Astrocyte (in vitro differentiated cells and primary cell): ENCODE results near the gene FAM236A. TPM values are rescaled to one million over a fixed set of nuclear protein-coding genes. Genes with fewer than 3 reads are reported as not detected.
"Not testable (repeated sequence)": the region's sequence is repeated elsewhere in the genome, so short reads cannot be mapped to it uniquely, and the experiment has no call there.

Source experiments
- DNase-seq: peaks from one replicate; pipeline ENCODE4 v3.0.0-alpha.2; 2010; ENCODE audit warnings: low read depth
- FAIRE-seq: peaks from 2 replicates; lab custom pipeline; 2011; peaks lifted over from hg19 to GRCh38; lab: Jason Lieb, UNC
- H2AFZ ChIP-seq: 2 replicates; pipeline ENCODE4 v1.6.0; 2012; ENCODE audit warnings: low read depth, low read length, inconsistent platforms
- H3K27ac ChIP-seq: 2 replicates; pipeline ENCODE4 v1.5.1; 2011; ENCODE audit warnings: low read depth, low read length, inconsistent platforms
- H3K27me3 ChIP-seq: 2 replicates; pipeline ENCODE4 v1.6.0; 2011; ENCODE audit warnings: low read length, inconsistent platforms; ENCODE audit not compliant: insufficient read depth
- H3K36me3 ChIP-seq: 2 replicates; pipeline ENCODE4 v1.5.1; 2011; ENCODE audit warnings: low read length, inconsistent platforms; ENCODE audit not compliant: insufficient read depth
- H3K4me1 ChIP-seq: 2 replicates; pipeline ENCODE4 v1.5.1; 2011; ENCODE audit warnings: low read length, inconsistent platforms; ENCODE audit not compliant: insufficient read depth
- H3K4me2 ChIP-seq: 2 replicates; pipeline ENCODE4 v1.6.0; 2012; ENCODE audit warnings: low read length, inconsistent platforms
- H3K4me3 ChIP-seq: 2 replicates; pipeline ENCODE4 v1.5.1; 2011; ENCODE audit warnings: low read depth, mild to moderate bottlenecking, low read length, inconsistent platforms; ENCODE audit not compliant: insufficient read depth
- H3K79me2 ChIP-seq: 2 replicates; pipeline ENCODE4 v1.6.0; 2012; ENCODE audit warnings: mild to moderate bottlenecking, low read length, inconsistent platforms; ENCODE audit not compliant: insufficient read depth
- H3K9ac ChIP-seq: 2 replicates; pipeline ENCODE4 v1.6.0; 2012; ENCODE audit warnings: mild to moderate bottlenecking, low read length, inconsistent platforms
- H3K9me3 ChIP-seq: 2 replicates; pipeline ENCODE4 v1.5.1; 2012; ENCODE audit warnings: low read depth, mild to moderate bottlenecking, low read length, inconsistent platforms; ENCODE audit not compliant: insufficient read depth
- H4K20me1 ChIP-seq: 2 replicates; pipeline ENCODE4 v1.6.0; 2012; ENCODE audit warnings: low read length, inconsistent platforms; ENCODE audit not compliant: insufficient read depth
- H3K27ac Mint-ChIP-seq: one replicate; pipeline ENCODE4 v1.8.0; 2021; ENCODE audit warnings: mild to moderate bottlenecking, mixed read lengths; ENCODE audit not compliant: unreplicated experiment
- H3K27me3 Mint-ChIP-seq: one replicate; pipeline ENCODE4 v1.8.0; 2021; ENCODE audit warnings: low read depth, mixed read lengths; ENCODE audit not compliant: unreplicated experiment
- H3K36me3 Mint-ChIP-seq: one replicate; pipeline ENCODE4 v1.8.0; 2021; ENCODE audit warnings: low read depth, mixed read lengths; ENCODE audit not compliant: unreplicated experiment
- H3K4me1 Mint-ChIP-seq: one replicate; pipeline ENCODE4 v1.8.0; 2021; ENCODE audit warnings: low read depth, mixed read lengths; ENCODE audit not compliant: unreplicated experiment
- H3K4me3 Mint-ChIP-seq: one replicate; pipeline ENCODE4 v1.8.0; 2021; ENCODE audit warnings: mild to moderate bottlenecking, moderate library complexity, mixed read lengths; ENCODE audit not compliant: unreplicated experiment
- H3K9me3 Mint-ChIP-seq: one replicate; pipeline ENCODE4 v1.8.0; 2021; ENCODE audit warnings: mild to moderate bottlenecking, mixed read lengths; ENCODE audit not compliant: unreplicated experiment
- total RNA-seq: library from RNA; stranded (reverse); gene quantifications from 2 replicates; pipeline ENCODE4 v1.2.1, GENCODE V29; 2021

Gene FAM236A
- total RNA-seq, 1 donor from 2014 or later = not detected

- not testable (repeated sequence) for H2AFZ ChIP-seq, H3K4me1 Mint-ChIP-seq, DNase-seq, H3K36me3 Mint-ChIP-seq, H3K4me1 ChIP-seq, H3K4me2 ChIP-seq, H3K4me3 ChIP-seq, H3K4me3 Mint-ChIP-seq, H3K9me3 ChIP-seq, H3K27me3 Mint-ChIP-seq, H3K36me3 ChIP-seq, H3K27ac Mint-ChIP-seq, H3K9ac ChIP-seq, H3K9me3 Mint-ChIP-seq, H3K79me2 ChIP-seq, H4K20me1 ChIP-seq, H3K27ac ChIP-seq, H3K27me3 ChIP-seq
- FAIRE-seq = peak; percentile 100
Measured at GRCh38 chrX:72936882-72937455, 1.0 kb upstream of the FAM236A start.

- H3K4me1 ChIP-seq, H3K36me3 Mint-ChIP-seq, H3K4me3 Mint-ChIP-seq, H3K27me3 Mint-ChIP-seq, H3K9ac ChIP-seq, DNase-seq, H3K4me1 Mint-ChIP-seq, H3K27ac Mint-ChIP-seq, H3K9me3 ChIP-seq, H4K20me1 ChIP-seq, H3K4me2 ChIP-seq, H3K79me2 ChIP-seq, H3K36me3 ChIP-seq, H3K27me3 ChIP-seq, H3K27ac ChIP-seq, H2AFZ ChIP-seq, H3K4me3 ChIP-seq, H3K9me3 Mint-ChIP-seq: not testable (repeated sequence)
- FAIRE-seq = peak; percentile 98
Measured at GRCh38 chrX:72942272-72942671, 4.3 kb downstream of the FAM236A start.

- not testable (repeated sequence) for DNase-seq, FAIRE-seq
Measured at GRCh38 chrX:72943035-72943818, 5.2 kb downstream of the FAM236A start.

GRCh38 chrX:72943819-72944169, 5.8 kb downstream of the FAM236A start, which contains the start of gene DMRTC1:
TSS of gene DMRTC1 (minus strand) at chrX:72943837. CDS start at chrX:72875694, 68,143 bp downstream.
- not testable (repeated sequence) for H3K79me2 ChIP-seq, H3K4me1 Mint-ChIP-seq, H3K36me3 Mint-ChIP-seq, H3K9ac ChIP-seq, H3K27ac Mint-ChIP-seq, H3K27me3 Mint-ChIP-seq, H3K27ac ChIP-seq, H4K20me1 ChIP-seq, H3K9me3 ChIP-seq, H3K4me3 ChIP-seq, H3K36me3 ChIP-seq, H3K9me3 Mint-ChIP-seq, H3K4me2 ChIP-seq, H3K27me3 ChIP-seq, H2AFZ ChIP-seq, DNase-seq, H3K4me3 Mint-ChIP-seq, H3K4me1 ChIP-seq
- peak; percentile 95 for FAIRE-seq

More at GRCh38 chrX:72943035-72943818, 5.2 kb downstream of the FAM236A start:
- not testable (repeated sequence) for H3K4me1 Mint-ChIP-seq, H3K9me3 Mint-ChIP-seq, H3K27ac ChIP-seq, H3K79me2 ChIP-seq, H3K4me3 ChIP-seq, H3K27me3 Mint-ChIP-seq, H3K36me3 ChIP-seq, H3K9ac ChIP-seq, H3K4me3 Mint-ChIP-seq, H4K20me1 ChIP-seq, H3K4me2 ChIP-seq, H3K9me3 ChIP-seq, H3K27ac Mint-ChIP-seq, H3K27me3 ChIP-seq, H2AFZ ChIP-seq, H3K4me1 ChIP-seq, H3K36me3 Mint-ChIP-seq

- H3K9ac ChIP-seq, H3K36me3 Mint-ChIP-seq, H3K27ac Mint-ChIP-seq, H3K9me3 Mint-ChIP-seq, H3K79me2 ChIP-seq, H3K36me3 ChIP-seq, H3K4me1 Mint-ChIP-seq, H2AFZ ChIP-seq, H3K27ac ChIP-seq, H3K9me3 ChIP-seq, H4K20me1 ChIP-seq, H3K4me3 Mint-ChIP-seq, FAIRE-seq, DNase-seq, H3K4me3 ChIP-seq, H3K27me3 ChIP-seq, H3K4me1 ChIP-seq, H3K27me3 Mint-ChIP-seq, H3K4me2 ChIP-seq: not testable (repeated sequence)
Measured at GRCh38 chrX:72959971-72960370, 22.0 kb downstream of the FAM236A start.

GRCh38 chrX:72971859-72972258, 33.9 kb downstream of the FAM236A start:
- H3K9ac ChIP-seq, H3K4me3 ChIP-seq, H3K4me2 ChIP-seq, H3K4me1 ChIP-seq, FAIRE-seq, H3K79me2 ChIP-seq, H3K4me3 Mint-ChIP-seq, H3K4me1 Mint-ChIP-seq, H3K27me3 ChIP-seq, H3K36me3 Mint-ChIP-seq, H3K27ac Mint-ChIP-seq, H2AFZ ChIP-seq, H3K27me3 Mint-ChIP-seq, H3K36me3 ChIP-seq, H3K27ac ChIP-seq, H3K9me3 Mint-ChIP-seq, DNase-seq, H3K9me3 ChIP-seq, H4K20me1 ChIP-seq: not testable (repeated sequence)
